ENCODE measurements around the gene KIF1B. TPM values are rescaled to one million over a fixed set of nuclear protein-coding genes. Genes with fewer than 3 reads are reported as not detected.

The KIF1B gene
- total and polyA plus RNA-seq, 10 of the 15 experiments (the other 5 are each of a cell fraction or from before 2014, with no cell fraction given): 2.1 to 16.5 (median 8.7) TPM

GRCh38 chr1:10252508-10252907 is 42.1 kb downstream of the KIF1B start (continued):
- TF ChIP-seq IRF4 (IDR thresholded peaks at IDR 0.05; ENCODE audit: low read depth, low read length) (no peak), FOXK2 (IDR thresholded peaks at IDR 0.05) (no peak), MYB (IDR thresholded peaks at IDR 0.05; ENCODE audit: borderline replicate concordance, low read depth, low read length) (no peak), CREB1 (IDR thresholded peaks at IDR 0.05; ENCODE audit: low read depth) (no peak), ATF7 (IDR thresholded peaks at IDR 0.05; ENCODE audit: low read depth) (no peak), RFX5 (IDR thresholded peaks at IDR 0.05; ENCODE audit: low read depth, low read length) (no peak), MTA3 (IDR thresholded peaks at IDR 0.05; ENCODE audit: borderline replicate concordance, low read length) (no peak), ZNF622 (IDR thresholded peaks at IDR 0.05) (no peak)

GRCh38 chr1:10253149-10253548 is 42.8 kb downstream of the KIF1B start:
- POLR2A ChIA-PET: no interaction called here
- Histone ChIP-seq H4K20me1 (ENCODE audit: control insufficient read depth, insufficient read depth) (no peaks in the 10 kb centered on the region), H3K4me1 (ENCODE audit: control insufficient read depth, insufficient read depth, low read length) (no peaks in the 10 kb centered on the region), H3K4me2 (ENCODE audit: control insufficient read depth, insufficient read depth) (no peak overlapping the region), H3K9me3 (replicated peaks; ENCODE audit: control insufficient read depth, insufficient read depth, low read length) (no peaks in the 10 kb centered on the region; the same call in 2 of the 3 replicates), H3K4me3 (no peak overlapping the region), H3K36me3 (ENCODE audit: control insufficient read depth in 2 of 2, insufficient read depth in 2 of 2, low read length in 1 of 2) (no peaks in the 10 kb centered on the region), H3K27ac (ENCODE audit: control insufficient read depth, insufficient read depth) (no peak overlapping the region), H3K79me2 (ENCODE audit: control insufficient read depth, insufficient read depth, low read length) (no peaks in the 10 kb centered on the region), H3K27me3 (replicated peaks in 1 of 2; ENCODE audit: control insufficient read depth in 2 of 2, insufficient read depth in 2 of 2, low read length in 1 of 2) (no peaks in the 10 kb centered on the region), H3K9ac (ENCODE audit: control insufficient read depth, insufficient read depth, low read length) (no peak overlapping the region), H2AFZ (ENCODE audit: control insufficient read depth, low read depth, low read length) (no peak overlapping the region)
- intact Hi-C loops (cut with micrococcal nuclease; ENCODE audit: unreplicated experiment): no loop called here
- no peak for FAIRE-seq
- SMC1A ChIA-PET (ENCODE audit: uncharacterized antibody, unreplicated experiment): no interaction called here
- no peak for DNase-seq (ENCODE audit: low read depth, low spot score)
- in situ Hi-C loops (cut with MboI): no loop called here
- TF ChIP-seq NFIC (IDR thresholded peaks at IDR 0.05; ENCODE audit: low read depth, low read length) (no peak), ASH2L (IDR thresholded peaks at IDR 0.05; ENCODE audit: borderline replicate concordance, low read depth) (no peak), ZNF687 (IDR thresholded peaks at IDR 0.05) (no peak), CBX5 (IDR thresholded peaks at IDR 0.05; ENCODE audit: low read depth) (no peak), ATF7 (IDR thresholded peaks at IDR 0.05; ENCODE audit: low read depth) (no peak)
- WGBS (ENCODE audit: insufficient coverage, insufficient replicate concordance, low lambda C conversion rate, missing lambda C conversion rate): 90% methylated on average over 1 of the region's 1 CpG
- CTCF ChIA-PET: interaction anchor here (0.6 kb wide), 1 partner anchor 28 kb away, joined by 3 read pairs; no protein-coding TSS in a partner anchor
- ATAC-seq: no peak
- RAD21 ChIA-PET (ENCODE audit: unreplicated experiment): interaction anchor here (1.2 kb wide), 1 partner anchor 43 kb away, joined by 3 read pairs; the partner anchor contains the start of gene KIF1B
- no TSS peak for BruUV-seq (replicated peaks)
